Upper lobe of left lung (tissue), 4 donors: ENCODE measurements around the gene ARHGAP24.

ENCODE experiments used
- CTCF ChIP-seq, 6 experiments: fragments of 450-650 bp in 4 of 6; fragments of 200-600 bp in 2 of 6; sonication (generic) in 2 of 6; IDR thresholded peaks; one replicate each; pipeline ENCODE4 v1.5.1; 2016 to 2019; ENCODE audit warnings: antibody characterized with exemption in 6 of 6
- POLR2AphosphoS5 ChIP-seq, 2 donors: sonication (generic); formaldehyde crosslinking; IDR thresholded peaks; one replicate each; pipeline ENCODE4 v1.5.1; 2017; ENCODE audit warnings: antibody characterized with exemption in 2 of 2

- TF ChIP-seq POLR2AphosphoS5 (IDR thresholded peaks at IDR 0.05) (no peak), CTCF (IDR thresholded peaks at IDR 0.05) (no peak)
These were observed 313.7 kb downstream of the ARHGAP24 start for GRCh38 chr4:85788604-85789003.
